ENCODE results near the gene SIK2. TPM values are rescaled to one million over a fixed set of nuclear protein-coding genes. Genes with fewer than 3 reads are reported as not detected.

The SIK2 gene
- total RNA-seq, 1 donor from 2014 or later, result 10.1 TPM

DNA sequence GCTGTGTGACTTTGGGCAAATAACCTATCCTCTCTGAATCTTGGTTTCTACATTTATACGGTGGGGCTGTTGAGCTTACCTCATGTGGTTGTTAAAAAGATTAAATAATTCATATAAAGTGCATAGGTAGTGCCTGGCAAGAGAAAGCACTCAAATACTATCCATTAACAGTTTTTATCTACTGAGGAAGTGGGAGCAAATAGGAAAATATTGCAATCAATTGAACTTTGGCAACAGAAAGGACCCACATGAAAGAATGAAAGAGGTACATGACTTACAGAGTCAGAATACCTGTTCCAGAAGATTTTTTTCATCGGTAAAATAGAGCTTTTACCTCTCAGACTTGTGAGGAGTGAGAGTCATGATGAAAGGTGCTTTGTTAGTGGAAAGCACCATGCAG, 170.3 kb downstream of the SIK2 start:
- no peak for DNase-seq (ENCODE audit: low read depth)
- Histone ChIP-seq H3K4me3 (ENCODE audit: low read depth, low read length) (no peak overlapping the region), H3K36me3 (ENCODE audit: control insufficient read depth, insufficient read depth, low read length) (no peaks in the 10 kb centered on the region), H3K27me3 (ENCODE audit: control insufficient read depth, insufficient read depth, low read length) (no peaks in the 10 kb centered on the region)
- TF ChIP-seq, protein P1, sequence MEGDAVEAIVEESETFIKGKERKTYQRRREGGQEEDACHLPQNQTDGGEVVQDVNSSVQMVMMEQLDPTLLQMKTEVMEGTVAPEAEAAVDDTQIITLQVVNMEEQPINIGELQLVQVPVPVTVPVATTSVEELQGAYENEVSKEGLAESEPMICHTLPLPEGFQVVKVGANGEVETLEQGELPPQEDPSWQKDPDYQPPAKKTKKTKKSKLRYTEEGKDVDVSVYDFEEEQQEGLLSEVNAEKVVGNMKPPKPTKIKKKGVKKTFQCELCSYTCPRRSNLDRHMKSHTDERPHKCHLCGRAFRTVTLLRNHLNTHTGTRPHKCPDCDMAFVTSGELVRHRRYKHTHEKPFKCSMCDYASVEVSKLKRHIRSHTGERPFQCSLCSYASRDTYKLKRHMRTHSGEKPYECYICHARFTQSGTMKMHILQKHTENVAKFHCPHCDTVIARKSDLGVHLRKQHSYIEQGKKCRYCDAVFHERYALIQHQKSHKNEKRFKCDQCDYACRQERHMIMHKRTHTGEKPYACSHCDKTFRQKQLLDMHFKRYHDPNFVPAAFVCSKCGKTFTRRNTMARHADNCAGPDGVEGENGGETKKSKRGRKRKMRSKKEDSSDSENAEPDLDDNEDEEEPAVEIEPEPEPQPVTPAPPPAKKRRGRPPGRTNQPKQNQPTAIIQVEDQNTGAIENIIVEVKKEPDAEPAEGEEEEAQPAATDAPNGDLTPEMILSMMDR (IDR thresholded peaks at IDR 0.05; ENCODE audit: insufficient read depth, low read length, poor library complexity, severe bottlenecking), result no peak

DNA sequence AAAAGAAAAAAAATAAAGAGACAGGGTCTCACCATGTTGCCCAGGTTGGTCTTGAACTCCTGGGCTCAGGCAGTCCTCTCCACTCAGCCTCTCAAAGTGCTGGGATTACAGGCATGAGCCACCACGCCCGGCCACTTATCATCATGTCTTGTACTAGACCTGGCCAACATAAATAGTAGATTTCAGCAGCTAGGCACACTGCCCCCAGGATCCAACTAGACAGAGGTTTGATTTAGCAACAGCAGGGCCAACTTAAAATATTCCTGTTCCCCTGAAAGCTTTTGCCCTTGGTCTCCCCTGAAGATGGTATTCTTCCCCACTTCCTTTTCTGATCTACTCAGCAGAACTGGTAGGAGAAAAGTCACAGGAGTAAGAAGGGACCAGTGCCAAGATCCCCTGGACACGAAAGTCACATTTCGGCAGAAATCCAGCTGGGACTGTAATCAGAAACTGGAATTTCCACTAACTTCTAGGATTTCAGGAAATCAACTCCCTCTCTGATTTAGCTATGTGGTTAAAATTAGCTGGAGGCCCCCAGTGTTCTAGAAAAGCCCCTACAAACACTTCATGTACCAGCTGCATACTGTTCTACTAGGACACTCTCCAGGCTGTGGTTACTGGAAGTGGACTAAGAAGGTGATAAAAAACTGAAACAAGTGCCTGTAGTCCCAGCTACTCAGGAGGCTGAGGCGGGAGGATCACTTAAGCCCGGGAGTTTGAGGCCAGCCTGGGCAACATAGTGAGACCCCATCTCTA, 172.9 kb downstream of the SIK2 start:
- H3K27me3 ChIP-seq (ENCODE audit: control insufficient read depth, insufficient read depth, low read length), result no peaks in the 10 kb centered on the region
- no peak for DNase-seq (ENCODE audit: low read depth)
- no peak overlapping the region for H3K4me3 ChIP-seq (ENCODE audit: low read depth, low read length)
- TF ChIP-seq, protein P1 (IDR thresholded peaks at IDR 0.05; ENCODE audit: insufficient read depth, low read length, poor library complexity, severe bottlenecking), result no peak
- H3K36me3 ChIP-seq (ENCODE audit: control insufficient read depth, insufficient read depth, low read length), result no peaks in the 10 kb centered on the region

DNA sequence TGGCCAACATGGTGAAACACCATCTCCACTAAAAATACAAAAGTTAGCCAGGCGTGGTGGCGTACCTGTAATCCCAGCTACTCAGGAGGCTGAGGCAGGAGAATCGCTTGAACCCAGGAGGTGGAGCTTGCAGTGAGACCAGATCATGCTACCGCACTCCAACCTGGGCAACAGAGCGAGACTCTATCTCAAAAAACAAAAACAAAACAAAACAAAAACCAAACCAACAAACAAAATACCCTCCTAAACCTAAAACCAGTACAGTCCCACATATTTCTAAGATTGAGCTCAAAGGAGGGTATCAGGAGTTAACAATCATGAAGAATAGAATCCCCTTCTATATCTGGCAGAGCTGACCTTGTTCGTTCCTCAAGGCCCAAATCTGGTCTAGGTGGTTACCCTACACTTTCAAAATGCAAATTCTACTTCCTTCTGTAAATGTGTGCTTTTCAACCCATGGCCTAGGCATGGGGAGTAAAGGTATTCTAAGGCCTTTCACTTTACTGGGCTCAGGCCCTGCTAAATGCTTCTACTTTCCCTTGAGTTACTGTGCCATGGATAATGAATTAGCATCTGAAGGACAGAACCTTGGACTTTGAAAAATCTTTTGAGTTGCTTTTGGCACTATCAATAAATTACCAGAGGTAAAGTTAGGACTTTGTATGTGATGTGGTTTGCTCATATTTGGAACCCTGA, 174.3 kb downstream of the SIK2 start:
- no peaks in the 10 kb centered on the region for H3K36me3 ChIP-seq (ENCODE audit: control insufficient read depth, insufficient read depth, low read length)
- no peaks in the 10 kb centered on the region for H3K27me3 ChIP-seq (ENCODE audit: control insufficient read depth, insufficient read depth, low read length)
- H3K4me3 ChIP-seq (ENCODE audit: low read depth, low read length), result no peak overlapping the region
- TF ChIP-seq, protein P1 (IDR thresholded peaks at IDR 0.05; ENCODE audit: insufficient read depth, low read length, poor library complexity, severe bottlenecking), result no peak
- no peak for DNase-seq (ENCODE audit: low read depth)

DNA sequence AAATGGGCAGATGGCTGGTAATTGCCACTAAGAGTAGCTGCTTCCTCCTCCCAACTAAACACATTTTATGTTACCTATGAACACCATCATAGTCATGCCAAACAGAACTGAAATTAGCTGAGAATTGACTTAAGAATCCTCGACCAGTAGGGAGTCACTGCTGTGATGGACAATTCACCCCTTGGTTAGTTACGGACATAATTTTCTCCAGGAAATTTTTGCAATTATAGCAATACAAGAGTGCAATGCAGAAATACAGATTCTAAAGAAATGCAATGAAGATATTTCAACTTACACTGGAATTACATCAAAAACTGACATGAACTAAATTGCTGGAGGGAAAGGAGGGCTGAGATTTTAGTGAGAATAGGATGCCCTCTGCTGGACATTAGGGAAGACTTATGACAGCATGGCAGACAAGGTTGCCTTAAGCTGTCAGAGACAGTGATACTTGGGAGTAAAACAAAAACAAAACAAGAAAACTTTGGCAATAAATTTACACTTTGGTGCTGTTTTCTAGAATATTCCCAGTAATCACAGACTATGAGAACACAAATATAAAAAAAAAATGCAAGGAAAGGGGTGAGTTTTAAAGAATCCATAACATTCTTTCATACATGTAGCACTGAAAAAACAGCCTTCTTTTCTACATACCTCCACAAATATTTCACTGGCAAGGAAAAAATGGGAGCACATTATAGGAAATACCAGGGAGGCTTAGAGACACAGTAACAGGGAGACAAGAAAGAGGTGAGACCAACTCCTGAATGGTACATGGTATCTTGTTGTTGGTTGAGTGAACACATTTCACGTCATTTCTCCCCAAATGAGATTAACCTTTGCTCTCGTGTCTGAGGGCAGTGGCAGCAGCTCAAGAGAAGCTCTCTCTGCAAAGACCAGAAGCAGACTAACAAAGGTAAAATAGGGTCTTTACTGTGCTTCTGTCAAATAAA, 175.1 kb downstream of the SIK2 start:
- DNase-seq (ENCODE audit: low read depth), result peak; percentile 51

DNA sequence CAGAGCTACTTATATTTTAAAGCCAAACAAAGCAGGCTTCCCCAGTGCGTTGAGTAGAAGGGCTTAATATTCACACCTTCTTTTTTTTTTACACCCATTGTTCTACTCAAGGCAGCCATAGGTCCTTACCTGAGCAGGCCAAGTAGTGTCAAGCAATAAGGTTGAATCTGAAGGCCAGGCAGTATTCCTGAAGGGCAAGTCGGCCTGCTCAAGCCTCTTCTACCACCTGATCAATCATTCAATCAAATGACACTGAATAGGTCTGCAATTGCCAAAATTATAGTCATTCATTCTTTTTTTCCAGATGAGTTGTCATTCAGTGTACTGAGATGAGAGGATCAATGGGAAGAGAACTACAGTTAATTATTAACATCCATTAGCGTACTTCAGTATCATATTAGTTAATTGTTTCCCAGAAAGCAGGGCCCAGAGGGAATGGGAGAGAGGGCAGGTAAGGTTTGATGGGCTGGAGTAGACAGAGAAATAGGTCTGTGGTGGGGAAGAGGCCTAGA, 175.9 kb downstream of the SIK2 start:
- DNase-seq (ENCODE audit: low read depth), result no peak
- no peaks in the 10 kb centered on the region for H3K36me3 ChIP-seq (ENCODE audit: control insufficient read depth, insufficient read depth, low read length)
- H3K4me3 ChIP-seq (ENCODE audit: low read depth, low read length), result no peak overlapping the region
- H3K27me3 ChIP-seq (ENCODE audit: control insufficient read depth, insufficient read depth, low read length), result no peaks in the 10 kb centered on the region
- TF ChIP-seq, protein P1 (IDR thresholded peaks at IDR 0.05; ENCODE audit: insufficient read depth, low read length, poor library complexity, severe bottlenecking), result no peak

More for the DNA sequence above, 175.1 kb downstream of the SIK2 start:
- Histone ChIP-seq H3K27me3 (ENCODE audit: control insufficient read depth, insufficient read depth, low read length) (no peaks in the 10 kb centered on the region), H3K4me3 (ENCODE audit: low read depth, low read length) (no peak overlapping the region), H3K36me3 (ENCODE audit: control insufficient read depth, insufficient read depth, low read length) (no peaks in the 10 kb centered on the region)
- TF ChIP-seq, protein P1 (IDR thresholded peaks at IDR 0.05; ENCODE audit: insufficient read depth, low read length, poor library complexity, severe bottlenecking), result peak; percentile 65
